PC-9 (cell line): ENCODE measurements around the gene CCDC201.
"Not testable (repeated sequence)": the region's sequence is repeated elsewhere in the genome, so short reads cannot be mapped to it uniquely, and the experiment has no call there.

Experiments
- CTCF ChIP-seq: fragments of 200-600 bp; sonication (generic); conservative IDR thresholded peaks from 2 replicates; pipeline ENCODE4 v1.6.1; 2017; ENCODE audit warnings: mixed run types, antibody characterized with exemption, mild to moderate bottlenecking, moderate library complexity
- EZH2 ChIP-seq: fragments of 200-600 bp; sonication (generic); IDR thresholded peaks from 2 replicates; pipeline ENCODE4 v1.8.0; 2017; ENCODE audit warnings: antibody characterized with exemption, low read depth

DNA sequence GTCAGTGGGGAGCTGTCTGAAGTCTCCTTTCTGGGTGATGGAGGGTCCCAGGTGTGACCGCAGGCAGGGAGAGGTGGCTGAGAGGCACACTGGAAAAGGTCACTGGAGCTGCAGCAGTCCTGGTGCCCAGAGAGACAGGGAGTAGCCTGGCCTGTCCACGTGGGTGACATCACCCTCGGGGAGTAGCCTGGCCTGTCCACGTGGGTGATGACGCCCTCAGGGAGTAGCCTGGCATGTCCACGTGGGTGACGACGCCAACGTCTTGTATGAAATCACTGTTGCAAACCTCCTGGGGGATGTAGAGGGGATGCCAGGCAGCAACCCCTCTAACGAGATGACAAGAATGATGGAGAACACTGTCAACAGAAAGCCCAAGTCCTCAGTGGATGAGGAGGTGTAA lies 19.9 kb downstream of the CCDC201 start:
- TF ChIP-seq CTCF, EZH2: not testable (repeated sequence)
